Ecto neural progenitor cell (in vitro differentiated cells): Measurements from ENCODE around the gene PDE2A.

Source experiments
- DNase-seq: peaks from one replicate; pipeline ENCODE4 v3.0.0-alpha.2; 2018; ENCODE audit warnings: low spot score

Gene PDE2A

GRCh38 chr11:72673943-72674828 is at the start of gene PDE2A:
PDE2A (minus strand) TSS chr11:72674422; CDS start chr11:72674207, 215 bp downstream.
- peak; percentile 71 for DNase-seq

GRCh38 chr11:72723508-72723907 is 49.3 kb upstream of the PDE2A start:
- no peak for DNase-seq

GRCh38 chr11:72722050-72722748 is 48.0 kb upstream of the PDE2A start:
- peak; percentile 82 for DNase-seq

GRCh38 chr11:72721689-72722049 is 47.4 kb upstream of the PDE2A start:
- no peak for DNase-seq

- no peak for DNase-seq
These were observed 47.1 kb upstream of the PDE2A start for GRCh38 chr11:72721276-72721675.

- DNase-seq, result no peak
These were observed 46.6 kb upstream of the PDE2A start for GRCh38 chr11:72720784-72721183.

GRCh38 chr11:72720047-72720446 is 45.8 kb upstream of the PDE2A start:
- no peak for DNase-seq

GRCh38 chr11:72719551-72719950 is 45.3 kb upstream of the PDE2A start:
- no peak for DNase-seq

GRCh38 chr11:72719144-72719543 is 44.9 kb upstream of the PDE2A start:
- DNase-seq, result no peak

GRCh38 chr11:72718101-72718501 is 43.9 kb upstream of the PDE2A start:
- no peak for DNase-seq

- DNase-seq, result no peak
These were observed 42.7 kb upstream of the PDE2A start for GRCh38 chr11:72716788-72717435.

- DNase-seq, result no peak
These were observed 42.1 kb upstream of the PDE2A start for GRCh38 chr11:72716290-72716689.

- no peak for DNase-seq
These were observed 38.6 kb upstream of the PDE2A start for GRCh38 chr11:72712841-72713240.

- DNase-seq, result no peak
These were observed 38.0 kb upstream of the PDE2A start for GRCh38 chr11:72712168-72712751.

- DNase-seq, result no peak
These were observed 36.9 kb upstream of the PDE2A start for GRCh38 chr11:72711141-72711540.

GRCh38 chr11:72710278-72710677 is 36.1 kb upstream of the PDE2A start:
- no peak for DNase-seq

GRCh38 chr11:72709478-72710238 is 35.4 kb upstream of the PDE2A start:
- DNase-seq, result no peak

- no peak for DNase-seq
These were observed 32.8 kb upstream of the PDE2A start for GRCh38 chr11:72707032-72707431.

GRCh38 chr11:72706579-72706978 is 32.4 kb upstream of the PDE2A start:
- peak; percentile 58 for DNase-seq

- no peak for DNase-seq
These were observed 31.5 kb upstream of the PDE2A start for GRCh38 chr11:72705442-72706365.
